ENCODE data around the gene LARP1. TPM values are rescaled to one million over a fixed set of nuclear protein-coding genes. Genes with fewer than 3 reads are reported as not detected.
A peak's percentile ranks its signal among the peaks of the same experiment; 100 is the strongest.
"Not testable (repeated sequence)": the region's sequence is repeated elsewhere in the genome, so short reads cannot be mapped to it uniquely, and the experiment has no call there.

The LARP1 gene
- total RNA-seq, 1 experiment from 2014 or later = 18.0 TPM

- in situ Hi-C loops (cut with HindIII; ENCODE audit: low pct_unique_long_range_greater_than_20kb, low sequenced_read_pairs) = no loop called here
- no peak for DNase-seq (ENCODE audit: low read depth)
These were observed 78.9 kb downstream of the LARP1 start for GRCh38 chr5:154834053-154834452.

GRCh38 chr5:154835701-154836052, 80.5 kb downstream of the LARP1 start:
- DNase-seq (ENCODE audit: low read depth); in situ Hi-C loops (cut with HindIII; ENCODE audit: low pct_unique_long_range_greater_than_20kb, low sequenced_read_pairs): not testable (repeated sequence)

DNA sequence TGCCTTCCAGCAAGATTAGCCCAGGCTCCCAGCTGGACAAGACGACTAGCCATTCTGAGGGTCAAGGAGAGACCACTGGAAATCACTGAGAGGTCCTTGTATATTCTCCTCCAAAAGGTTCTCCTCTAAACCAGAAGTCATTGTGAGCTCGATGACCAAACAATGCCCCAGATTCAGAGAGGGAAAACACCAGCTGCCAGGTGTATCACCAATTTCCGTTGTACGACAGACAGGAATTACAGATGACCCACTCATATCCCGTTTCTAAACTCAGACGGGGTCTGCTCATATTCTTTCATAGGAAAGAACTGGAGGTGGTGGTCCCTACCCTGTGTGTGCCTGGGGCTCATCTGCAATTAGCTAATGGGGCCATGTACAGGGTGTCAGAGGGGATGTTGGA, 81.0 kb downstream of the LARP1 start:
- no peak for DNase-seq (ENCODE audit: low read depth)
- in situ Hi-C loops (cut with HindIII; ENCODE audit: low pct_unique_long_range_greater_than_20kb, low sequenced_read_pairs) = no loop called here

DNA sequence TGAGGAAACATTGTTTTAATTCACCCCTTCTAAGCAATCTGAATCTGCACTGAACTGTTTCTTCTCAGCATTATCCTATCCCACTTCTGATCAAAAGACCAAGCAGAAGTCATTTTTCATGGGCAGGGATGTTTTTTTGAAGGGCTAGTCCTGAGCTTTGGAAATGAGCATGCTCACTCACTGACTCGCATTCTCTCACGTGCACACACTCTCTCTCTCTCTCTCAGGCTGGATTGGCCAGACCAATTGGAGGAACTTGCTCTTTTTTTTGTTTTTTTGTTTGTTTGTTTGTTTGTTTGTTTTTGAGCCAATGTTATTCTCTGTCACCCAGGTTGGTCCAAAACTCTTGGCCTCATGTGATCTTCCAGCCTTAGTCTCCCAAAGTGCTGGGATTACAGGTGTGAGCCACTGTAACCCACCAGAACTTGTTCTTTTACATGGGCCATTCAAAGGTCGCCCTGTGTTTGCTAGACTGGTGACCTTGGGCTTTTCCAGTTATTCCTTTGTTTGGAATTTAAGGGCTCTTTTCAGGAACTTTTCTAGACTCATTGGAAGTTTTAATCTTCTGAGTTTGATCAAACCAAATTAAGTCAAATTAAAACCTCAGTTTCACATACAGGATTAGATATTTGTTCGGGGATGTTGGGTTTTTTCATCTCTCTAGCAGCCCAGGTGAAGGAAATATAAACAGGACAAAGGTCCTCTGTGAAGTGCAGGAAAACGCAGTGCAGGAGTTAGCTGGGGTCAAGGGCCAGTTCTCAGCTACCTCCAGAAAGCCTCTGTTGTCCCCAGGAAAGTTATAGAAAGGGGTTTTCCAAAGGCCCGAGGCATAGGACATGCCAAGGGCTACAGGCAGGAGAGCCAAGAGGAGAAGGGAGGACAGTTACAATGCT, 82.1 kb downstream of the LARP1 start:
- DNase-seq (ENCODE audit: low read depth) = no peak
- in situ Hi-C loops (cut with HindIII; ENCODE audit: low pct_unique_long_range_greater_than_20kb, low sequenced_read_pairs) = no loop called here

- DNase-seq (ENCODE audit: low read depth) = no peak
- in situ Hi-C loops (cut with HindIII; ENCODE audit: low pct_unique_long_range_greater_than_20kb, low sequenced_read_pairs) = no loop called here
These were observed 85.5 kb downstream of the LARP1 start for GRCh38 chr5:154840435-154841272.

DNA sequence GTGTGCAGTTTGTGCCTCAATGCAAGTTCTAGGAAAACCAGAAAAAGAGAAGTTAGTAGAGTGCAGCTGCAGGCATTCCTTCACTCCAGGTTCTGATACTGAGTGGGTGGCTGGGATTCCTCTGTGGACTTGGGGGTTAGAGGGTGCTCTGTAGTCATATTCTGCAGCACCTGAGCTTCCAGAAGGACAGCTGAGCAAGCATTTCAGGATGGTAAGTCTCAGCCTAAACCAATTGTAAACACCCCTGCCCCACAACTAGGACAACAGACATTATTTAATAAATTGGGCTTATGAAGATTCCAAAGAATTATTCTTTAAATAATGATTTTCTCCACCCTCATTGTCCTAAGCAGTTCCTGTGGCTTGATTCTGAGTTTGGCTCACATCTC, 86.1 kb downstream of the LARP1 start:
- in situ Hi-C loops (cut with HindIII; ENCODE audit: low pct_unique_long_range_greater_than_20kb, low sequenced_read_pairs) = no loop called here
- DNase-seq (ENCODE audit: low read depth) = no peak

GRCh38 chr5:154842689-154843530, 87.7 kb downstream of the LARP1 start:
- no peak for DNase-seq (ENCODE audit: low read depth)
- in situ Hi-C loops (cut with HindIII; ENCODE audit: low pct_unique_long_range_greater_than_20kb, low sequenced_read_pairs) = no loop called here

DNA sequence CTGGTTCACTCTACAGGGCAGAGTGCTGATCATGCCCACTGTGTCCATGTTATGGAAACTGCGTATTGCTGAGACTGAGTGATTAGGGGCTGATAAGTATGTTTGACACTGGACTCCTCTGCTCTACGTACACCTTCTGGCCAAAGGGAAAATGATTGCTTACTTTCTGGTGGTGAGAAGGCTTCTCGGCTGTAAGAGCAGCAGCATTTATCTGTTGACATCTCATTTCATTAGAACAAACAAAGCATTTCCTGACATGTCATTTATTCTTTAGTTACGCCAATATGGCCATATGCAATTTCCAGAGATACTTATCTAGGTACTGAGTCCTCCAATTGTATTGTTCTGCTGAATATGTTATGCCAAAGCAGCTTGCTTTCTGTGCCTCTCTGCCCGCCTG, 89.6 kb downstream of the LARP1 start:
- in situ Hi-C loops (cut with HindIII; ENCODE audit: low pct_unique_long_range_greater_than_20kb, low sequenced_read_pairs) = no loop called here

DNA sequence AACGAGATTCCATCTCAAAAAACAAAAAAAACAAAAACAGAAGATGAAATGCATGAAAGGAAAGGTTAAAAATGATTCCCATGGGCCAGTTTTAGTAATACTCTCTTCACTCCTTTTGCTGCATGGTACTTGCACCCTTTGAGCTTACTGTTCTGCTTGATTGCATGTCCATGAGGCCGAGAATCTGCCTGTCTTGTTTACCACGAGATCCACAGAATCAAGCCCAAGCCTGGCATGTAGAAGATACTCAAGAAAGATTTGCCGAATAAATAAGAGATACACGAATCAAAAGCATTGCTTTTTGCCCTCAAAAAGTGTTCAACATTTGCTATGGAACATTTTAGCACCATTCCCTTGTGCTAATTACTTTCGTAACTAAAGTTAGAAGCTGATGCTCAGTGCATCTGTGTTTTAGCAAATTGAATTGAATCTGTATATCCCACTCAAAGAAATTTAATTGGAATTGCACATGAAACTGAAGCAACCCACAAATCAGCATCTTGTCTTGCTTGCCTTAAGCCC, 94.1 kb downstream of the LARP1 start:
- in situ Hi-C loops (cut with HindIII; ENCODE audit: low pct_unique_long_range_greater_than_20kb, low sequenced_read_pairs) = no loop called here
- no peak for DNase-seq (ENCODE audit: low read depth)

More for the DNA sequence above, 89.6 kb downstream of the LARP1 start:
- no peak for DNase-seq (ENCODE audit: low read depth)

DNA sequence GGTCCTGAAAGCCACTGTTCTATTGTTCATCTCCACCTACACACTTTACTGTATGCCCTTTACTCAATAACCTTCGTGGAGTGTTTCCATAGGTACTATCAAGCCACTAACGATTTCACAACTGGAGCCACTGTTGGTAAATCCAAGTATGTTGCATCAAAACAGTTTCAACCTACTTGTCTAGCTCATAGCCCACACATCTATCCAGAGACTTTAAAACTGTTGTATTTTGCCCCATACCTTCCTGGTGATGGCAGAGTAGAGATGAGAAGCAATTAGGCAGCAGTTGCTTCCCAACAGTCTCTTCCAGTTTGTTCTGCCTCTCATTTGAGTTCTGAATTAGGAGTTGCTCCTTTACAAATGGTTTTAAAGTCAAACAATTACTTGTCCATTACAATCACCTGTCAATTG, 94.6 kb downstream of the LARP1 start:
- in situ Hi-C loops (cut with HindIII; ENCODE audit: low pct_unique_long_range_greater_than_20kb, low sequenced_read_pairs) = no loop called here
- no peak for DNase-seq (ENCODE audit: low read depth)

- in situ Hi-C loops (cut with HindIII; ENCODE audit: low pct_unique_long_range_greater_than_20kb, low sequenced_read_pairs) = no loop called here
- DNase-seq (ENCODE audit: low read depth) = no peak
These were observed 95.3 kb downstream of the LARP1 start, which contains the start of gene FAXDC2 for GRCh38 chr5:154850255-154851062. Gene FAXDC2 (minus strand): TSS chr5:154850603. CDS start chr5:154838178, 12,425 bp downstream.

- in situ Hi-C loops (cut with HindIII; ENCODE audit: low pct_unique_long_range_greater_than_20kb, low sequenced_read_pairs) = no loop called here
- DNase-seq (ENCODE audit: low read depth) = no peak
These were observed 96.2 kb downstream of the LARP1 start for GRCh38 chr5:154851351-154851750.

- in situ Hi-C loops (cut with HindIII; ENCODE audit: low pct_unique_long_range_greater_than_20kb, low sequenced_read_pairs) = no loop called here
- peak; percentile 98 for DNase-seq (ENCODE audit: low read depth)
These were observed 102.5 kb downstream of the LARP1 start for GRCh38 chr5:154857530-154858296.

DNA sequence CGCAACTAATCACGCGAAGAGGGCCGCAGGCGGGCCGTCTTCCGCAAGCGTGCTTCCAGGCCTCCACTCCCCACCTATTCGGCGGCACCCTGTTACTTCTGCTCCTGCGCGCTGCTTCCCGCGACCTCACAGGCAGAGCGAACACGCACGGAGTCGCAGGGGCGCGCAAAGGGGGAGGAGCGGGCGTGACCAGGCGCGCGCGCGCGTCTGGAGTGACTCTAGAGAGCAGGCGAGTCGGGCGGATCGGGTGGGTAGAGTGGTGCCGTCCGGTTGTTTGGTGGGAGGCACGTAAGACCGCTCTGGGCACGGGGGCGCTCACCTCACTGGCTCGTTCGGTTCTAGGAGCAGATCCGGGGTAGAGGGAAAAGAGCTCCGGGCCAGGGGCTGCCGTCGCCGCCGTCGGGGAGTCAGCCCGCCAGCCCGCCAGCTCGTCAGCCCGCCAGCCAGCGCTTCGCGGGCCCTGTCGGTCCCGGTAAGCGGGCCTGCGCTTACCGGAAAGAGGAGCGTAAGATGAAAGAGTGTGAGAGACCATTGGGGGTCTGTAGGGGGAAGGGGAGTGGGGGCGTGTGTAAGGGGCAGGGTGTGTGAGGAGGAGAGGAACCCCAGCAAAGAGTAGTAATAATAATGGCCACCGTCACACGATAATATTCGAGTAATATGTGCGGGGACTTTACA, 103.3 kb downstream of the LARP1 start, which contains the start of gene CNOT8:
Gene CNOT8, plus strand, starts transcription at position 331 of the 675 bp plus-strand sequence. CDS start 4,652 bp downstream, outside the sequence.
- DNase-seq (ENCODE audit: low read depth) = peak; percentile 98
- in situ Hi-C loops (cut with HindIII; ENCODE audit: low pct_unique_long_range_greater_than_20kb, low sequenced_read_pairs) = no loop called here

GRCh38 chr5:154858972-154859871, 104.0 kb downstream of the LARP1 start:
- peak; percentile 52 for DNase-seq (ENCODE audit: low read depth)
- in situ Hi-C loops (cut with HindIII; ENCODE audit: low pct_unique_long_range_greater_than_20kb, low sequenced_read_pairs) = no loop called here

Data from Caki2 (cell line).